ENCODE results near the gene GDPD4. TPM values are rescaled to one million over a fixed set of nuclear protein-coding genes. Genes with fewer than 3 reads are reported as not detected.
A peak's percentile ranks its signal among the peaks of the same experiment; 100 is the strongest.

The GDPD4 gene, protein sequence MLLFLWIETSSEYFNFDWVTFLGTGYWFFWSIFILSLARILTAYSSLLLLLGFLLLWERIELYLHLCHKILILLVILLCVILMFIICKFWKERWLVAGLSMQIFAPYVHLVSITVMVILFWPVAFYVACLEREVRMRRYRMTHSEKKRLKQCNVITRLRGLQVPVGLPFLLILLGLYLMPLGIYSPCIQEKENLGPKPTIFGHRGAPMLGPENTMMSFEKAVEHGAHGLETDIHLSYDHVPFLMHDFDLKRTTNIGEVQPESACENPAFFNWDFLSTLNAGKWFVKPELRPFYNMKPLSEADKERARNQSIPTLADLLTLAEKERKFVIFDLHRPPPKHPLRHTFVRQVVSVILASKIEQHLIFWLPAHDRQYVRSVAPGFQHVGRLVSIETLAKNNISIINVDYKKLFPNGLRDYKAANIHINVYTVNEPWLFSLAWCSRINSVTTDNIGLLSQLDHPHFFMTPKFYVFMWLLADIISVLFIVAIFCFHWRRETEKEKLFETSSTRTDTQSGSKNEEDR
- total RNA-seq (2011; cell fraction: chromatin; rRNA removed; ENCODE audit: low replicate concordance) = 0.51 TPM in 1 of 2 replicates, not detected in the other
- not detected in 2 replicates for total RNA-seq (2011; cell fraction: nucleolus; rRNA removed)
- total RNA-seq (2011; cell fraction: nucleoplasm; rRNA removed) = not detected in 2 replicates
- total RNA-seq (2014; rRNA removed) (not detected in 2 replicates), total RNA-seq (2014; rRNA removed; fragmentation: Illumina TruSeq; extraction: Trizol) (0.40 TPM in 1 of 2 replicates, not detected in the other), total RNA-seq (2015; rRNA removed; fragmentation: Illumina TruSeq; extraction: Trizol) (not detected in 2 replicates), total RNA-seq (2021) (not detected in 2 replicates), polyA plus RNA-seq (2011; rRNA removed) (not detected in 2 replicates), polyA plus RNA-seq (2014; fragmentation: Illumina TruSeq; extraction: Trizol) (not detected in 2 replicates), polyA plus RNA-seq (2014; fragmentation: Nextera tagmentation; extraction: Ambion mirVana) (not detected), polyA plus RNA-seq (2014; rRNA removed) (not detected in 2 replicates), polyA minus RNA-seq (2011; rRNA and poly(A)+ RNA removed) (not detected in 2 replicates), Bru-seq, nascent RNA (percentile 13 among the genes with signal in this experiment), BruChase-seq, experiment 1, labeled RNA remaining after a 2-hour chase (percentile 11 among the genes with signal in this experiment), BruChase-seq, experiment 2, labeled RNA remaining after a 6-hour chase (percentile 12 among the genes with signal in this experiment)
- polyA plus RNA-seq (2011; cell fraction: cytosol; rRNA removed) = not detected in 2 replicates
- 0.18 TPM in 1 of 2 replicates, not detected in the other for polyA plus RNA-seq (2011; cell fraction: nucleus; rRNA removed)
- polyA plus RNA-seq (2012) = 0.25 TPM in 1 of 2 replicates, not detected in the other
- not detected in 2 replicates for polyA minus RNA-seq (2011; cell fraction: cytosol; rRNA and poly(A)+ RNA removed)
- 0.27 TPM in 1 of 2 replicates, not detected in the other for polyA minus RNA-seq (2011; cell fraction: nucleus; rRNA and poly(A)+ RNA removed)
- long read RNA-seq, experiment 1 = 0 reads
- long read RNA-seq, experiment 2 = 0 reads
- long read RNA-seq, experiment 3 = 0 reads

- Histone ChIP-seq H3K27ac (ENCODE audit: extremely low read depth, low read depth, low read length) (no peak within 1 kb of the TSS), H3K4me3 (no peak within 1 kb of the TSS), H3K4me2 (ENCODE audit: insufficient read depth, low read length) (no peak within 1 kb of the TSS), H4K20me1 (replicated peaks; ENCODE audit: control insufficient read depth, insufficient read depth, low read length) (no peaks in the 10 kb centered on the region), H3K9me1 (ENCODE audit: control insufficient read depth, insufficient read depth, low read length) (no peaks in the 10 kb centered on the region), H3K4me1 (replicated peaks in 1 of 2; ENCODE audit: control insufficient read depth in 2 of 2, insufficient read depth in 2 of 2, low read length in 2 of 2) (peaks cover 0 to 17% of the 10 kb centered on the region in 2 experiments; a peak in 2 of 5 replicates), H3K79me2 (ENCODE audit: control insufficient read depth, insufficient read depth, low read length) (no peaks in the 10 kb centered on the region), H3K9ac (ENCODE audit: insufficient read depth in 1 of 2, low read depth in 2 of 2, low read length in 2 of 2) (no peak within 1 kb of the TSS), H2AFZ (ENCODE audit: low read depth, low read length) (no peak within 1 kb of the TSS), H3K9me3 (replicated peaks; ENCODE audit: control insufficient read depth, insufficient read depth, low read depth, low read length) (no peaks in the 10 kb centered on the region), H3K27me3 (ENCODE audit: control insufficient read depth in 2 of 2, insufficient read depth in 2 of 2, low read length in 2 of 2) (no peaks in the 10 kb centered on the region; a peak in 1 of 5 replicates), H3K36me3 (ENCODE audit: control insufficient read depth, insufficient read depth, low read length) (no peaks in the 10 kb centered on the region)
- in situ Hi-C loops (cut with MboI) = no loop called here
- no peak for FAIRE-seq
- ATAC-seq = peak; percentile 46; the same call in 1 of the 3 replicates
- no TSS peak for BruUV-seq (replicated peaks)
- WGBS (ENCODE audit: insufficient coverage, low coverage, missing lambda C conversion rate) = 78% methylated on average over 8 of the region's 15 CpGs
- DNase-seq (ENCODE audit: extremely low read depth in 1 of 4, low spot score in 3 of 4) = peak; percentile 4 to 32 (median 20)
- POLR2A ChIA-PET = no interaction called here
- 0 out of 2 replicates have a peak, but pooled peaks have one; percentile 24 for TF ChIP-seq L3MBTL2 (IDR thresholded peaks at IDR 0.05)
- no peak for TF ChIP-seq CBX8 (IDR thresholded peaks at IDR 0.05; ENCODE audit: borderline replicate concordance, extremely low read depth, low read depth, low read length, poor library complexity, severe bottlenecking)
- intact Hi-C loops (cut with micrococcal nuclease) = no loop called here
- CTCF ChIA-PET (ENCODE audit: low intra/inter-chr PET ratio) = no interaction called here
Measured at GRCh38 chr11:77301510-77301909, at the start of gene GDPD4. GDPD4 (minus strand) TSS chr11:77301686; CDS start chr11:77285137, 16,549 bp downstream.
